Activated CD4-positive, alpha-beta memory T cell treated with anti-CD3 and anti-CD28 coated beads for 36 hours (primary cell): ENCODE measurements around the gene SLC16A10. TPM values are rescaled to one million over a fixed set of nuclear protein-coding genes. Genes with fewer than 3 reads are reported as not detected.

ENCODE experiments used
- CTCF ChIA-PET: fragments of 350-600 bp; sonication (Branson Sonifier 250); formaldehyde crosslinking; loops from one replicate; lab custom pipeline; 2021; ENCODE audit warnings: antibody characterized with exemption, inconsistent platforms; lab: Charles Lee
- POLR2A ChIA-PET: fragments of 350-600 bp; sonication (Branson Sonifier 250); formaldehyde crosslinking; loops from one replicate; lab custom pipeline; 2021; ENCODE audit warnings: antibody characterized with exemption; lab: Charles Lee
- DNase-seq: peaks from one replicate; pipeline ENCODE4 v3.0.0-alpha.2; 2020
- H3K27ac Mint-ChIP-seq: one replicate; pipeline ENCODE4 v1.8.0; 2021; ENCODE audit warnings: mixed read lengths
- H3K27me3 Mint-ChIP-seq: one replicate; pipeline ENCODE4 v1.8.0; 2021; ENCODE audit warnings: mixed read lengths
- H3K36me3 Mint-ChIP-seq: one replicate; pipeline ENCODE4 v1.8.0; 2021; ENCODE audit warnings: mixed read lengths
- H3K4me1 Mint-ChIP-seq: one replicate; pipeline ENCODE4 v1.8.0; 2021; ENCODE audit warnings: low read depth, mixed read lengths
- H3K4me3 Mint-ChIP-seq: one replicate; pipeline ENCODE4 v1.8.0; 2021; ENCODE audit warnings: mild to moderate bottlenecking, mixed read lengths
- H3K9me3 Mint-ChIP-seq: one replicate; pipeline ENCODE4 v1.8.0; 2021; ENCODE audit warnings: mixed read lengths
- intact Hi-C: fragments of 100-400 bp; cut with micrococcal nuclease; formaldehyde crosslinking; loops from one replicate; pipeline ENCODE4 v1.15.1; 2023
- total RNA-seq, 2 experiments: library from RNA; stranded (reverse); gene quantifications; one replicate each; pipeline ENCODE4 v1.2.3, GENCODE V29; 2021

The SLC16A10 gene
- total RNA-seq, 2 experiments from 2014 or later, result 3.4 to 3.6 TPM

GRCh38 chr6:111230351-111231089 lies 143.2 kb downstream of the SLC16A10 start:
- no peaks in the 10 kb centered on the region for H3K36me3 Mint-ChIP-seq
- intact Hi-C loops, result no loop called here
- DNase-seq, result no peak
- CTCF ChIA-PET, result interaction anchor here (1.4 to 1.7 kb wide), 2 partner anchors 172 to 219 kb away, joined by 3 to 5 read pairs; no protein-coding TSS in a partner anchor
- H3K4me1 Mint-ChIP-seq, result no peaks in the 10 kb centered on the region
- H3K4me3 Mint-ChIP-seq, result no peak overlapping the region
- POLR2A ChIA-PET, result no interaction called here
- H3K9me3 Mint-ChIP-seq, result no peaks in the 10 kb centered on the region
- H3K27ac Mint-ChIP-seq, result no peak overlapping the region
- H3K27me3 Mint-ChIP-seq, result no peaks in the 10 kb centered on the region

GRCh38 chr6:111231090-111231459 lies 143.8 kb downstream of the SLC16A10 start:
- Mint-ChIP-seq H3K9me3 (no peaks in the 10 kb centered on the region), H3K4me1 (no peaks in the 10 kb centered on the region), H3K4me3 (no peak overlapping the region), H3K27me3 (no peaks in the 10 kb centered on the region), H3K36me3 (no peaks in the 10 kb centered on the region), H3K27ac (no peak overlapping the region)
- DNase-seq, result no peak
- ChIA-PET CTCF (interaction anchor here (1.7 kb wide), 1 partner anchor 220 kb away, joined by 5 read pairs; no protein-coding TSS in a partner anchor), POLR2A (no interaction called here)
- intact Hi-C loops, result no loop called here

GRCh38 chr6:111237852-111238251 lies 150.5 kb downstream of the SLC16A10 start:
- H3K4me1 Mint-ChIP-seq, result no peaks in the 10 kb centered on the region
- intact Hi-C loops, result no loop called here
- H3K27ac Mint-ChIP-seq, result no peak overlapping the region
- no peaks in the 10 kb centered on the region for H3K36me3 Mint-ChIP-seq
- H3K4me3 Mint-ChIP-seq, result no peak overlapping the region
- DNase-seq, result no peak
- H3K27me3 Mint-ChIP-seq, result no peaks in the 10 kb centered on the region
- no peaks in the 10 kb centered on the region for H3K9me3 Mint-ChIP-seq
- ChIA-PET POLR2A (interaction anchor here (0.6 kb wide), 1 partner anchor 63 kb away, joined by 3 read pairs; no protein-coding TSS in a partner anchor), CTCF (interaction anchor here (1.0 kb wide), 1 partner anchor 21 kb away, joined by 3 read pairs; a partner anchor contains a TSS)

- Mint-ChIP-seq H3K36me3 (no peaks in the 10 kb centered on the region), H3K27me3 (no peaks in the 10 kb centered on the region), H3K4me3 (no peak overlapping the region), H3K27ac (no peak overlapping the region), H3K9me3 (no peaks in the 10 kb centered on the region), H3K4me1 (no peaks in the 10 kb centered on the region)
- ChIA-PET POLR2A (no interaction called here), CTCF (interaction anchor here (1.0 kb wide), 1 partner anchor 20 kb away, joined by 3 read pairs; a partner anchor contains a TSS)
- intact Hi-C loops, result no loop called here
- DNase-seq, result no peak
Measured at GRCh38 chr6:111238464-111239119, 151.3 kb downstream of the SLC16A10 start.

GRCh38 chr6:111239461-111239860 lies 152.2 kb downstream of the SLC16A10 start:
- CTCF ChIA-PET, result no interaction called here
- intact Hi-C loops, result no loop called here

GRCh38 chr6:111242452-111242851 lies 155.1 kb downstream of the SLC16A10 start:
- Mint-ChIP-seq H3K27ac (no peak overlapping the region), H3K36me3 (no peaks in the 10 kb centered on the region), H3K27me3 (no peaks in the 10 kb centered on the region), H3K9me3 (no peaks in the 10 kb centered on the region), H3K4me3 (no peak overlapping the region), H3K4me1 (no peaks in the 10 kb centered on the region)
- ChIA-PET POLR2A (no interaction called here), CTCF (interaction anchor here (1.9 kb wide), 1 partner anchor 16 kb away, joined by 4 read pairs; a partner anchor contains a TSS)
- no peak for DNase-seq
- intact Hi-C loops, result no loop called here

More at GRCh38 chr6:111239461-111239860, 152.2 kb downstream of the SLC16A10 start:
- no peaks in the 10 kb centered on the region for H3K36me3 Mint-ChIP-seq
- no peak for DNase-seq
- H3K27me3 Mint-ChIP-seq, result no peaks in the 10 kb centered on the region
- no peak overlapping the region for H3K4me3 Mint-ChIP-seq
- no peak overlapping the region for H3K27ac Mint-ChIP-seq
- H3K4me1 Mint-ChIP-seq, result no peaks in the 10 kb centered on the region
- POLR2A ChIA-PET, result no interaction called here
- H3K9me3 Mint-ChIP-seq, result no peaks in the 10 kb centered on the region

DNA sequence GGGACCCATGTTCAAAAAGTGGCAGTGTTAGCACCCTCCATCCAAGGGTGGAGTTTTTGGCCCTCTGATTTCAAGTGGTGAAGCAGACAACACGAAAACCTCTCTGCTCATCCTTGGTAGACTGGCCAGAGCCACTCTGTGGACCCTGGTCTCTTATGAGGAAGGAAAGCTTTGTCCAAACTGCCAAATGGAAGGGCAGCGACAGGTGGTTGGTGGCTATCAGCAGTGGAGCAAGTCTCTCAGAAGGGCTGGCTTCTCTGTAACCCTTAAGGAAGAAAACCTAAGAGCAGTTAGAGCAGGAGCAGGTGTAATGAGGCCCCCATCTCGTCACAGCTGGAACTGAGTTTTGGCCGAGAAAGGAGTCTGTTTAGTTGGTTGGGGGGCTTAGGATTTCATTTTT lies 155.8 kb downstream of the SLC16A10 start:
- POLR2A ChIA-PET, result no interaction called here
- H3K27me3 Mint-ChIP-seq, result no peaks in the 10 kb centered on the region
- H3K9me3 Mint-ChIP-seq, result no peaks in the 10 kb centered on the region
- H3K36me3 Mint-ChIP-seq, result no peaks in the 10 kb centered on the region
- H3K27ac Mint-ChIP-seq, result no peak overlapping the region
- CTCF ChIA-PET, result interaction anchor here (0.6 to 1.9 kb wide), 2 partner anchors 16 to 167 kb away, joined by 3 to 4 read pairs; a partner anchor contains a TSS
- intact Hi-C loops, result no loop called here
- no peaks in the 10 kb centered on the region for H3K4me1 Mint-ChIP-seq
- DNase-seq, result no peak
- H3K4me3 Mint-ChIP-seq, result no peak overlapping the region

GRCh38 chr6:111248789-111249188 lies 161.5 kb downstream of the SLC16A10 start:
- Mint-ChIP-seq H3K27me3 (peaks cover 4% of the 10 kb centered on the region), H3K9me3 (no peaks in the 10 kb centered on the region), H3K4me3 (no peak overlapping the region), H3K36me3 (no peaks in the 10 kb centered on the region), H3K27ac (no peak overlapping the region), H3K4me1 (no peaks in the 10 kb centered on the region)
- no peak for DNase-seq
- CTCF ChIA-PET, result interaction anchor here (3.1 kb wide), 1 partner anchor 10 kb away, joined by 10 read pairs; a partner anchor contains a TSS
- intact Hi-C loops, result no loop called here
- POLR2A ChIA-PET, result no interaction called here

- CTCF ChIA-PET, result interaction anchor here (1.5 to 3.1 kb wide), 2 partner anchors 8 to 228 kb away, joined by 6 to 10 read pairs; a partner anchor contains a TSS
- H3K36me3 Mint-ChIP-seq, result no peaks in the 10 kb centered on the region
- intact Hi-C loops, result no loop called here
- no peak for DNase-seq
- H3K4me1 Mint-ChIP-seq, result no peaks in the 10 kb centered on the region
- H3K27me3 Mint-ChIP-seq, result peaks cover 5% of the 10 kb centered on the region
- POLR2A ChIA-PET, result no interaction called here
- no peaks in the 10 kb centered on the region for H3K9me3 Mint-ChIP-seq
- H3K27ac Mint-ChIP-seq, result no peak overlapping the region
- H3K4me3 Mint-ChIP-seq, result no peak overlapping the region
Measured at GRCh38 chr6:111250791-111251354, 163.6 kb downstream of the SLC16A10 start.

GRCh38 chr6:111252726-111253125 lies 165.4 kb downstream of the SLC16A10 start:
- intact Hi-C loops, result no loop called here
- no peak overlapping the region for H3K4me3 Mint-ChIP-seq
- CTCF ChIA-PET, result no interaction called here
- no peaks in the 10 kb centered on the region for H3K36me3 Mint-ChIP-seq
- H3K9me3 Mint-ChIP-seq, result no peaks in the 10 kb centered on the region
- H3K27me3 Mint-ChIP-seq, result peaks cover 7% of the 10 kb centered on the region
- POLR2A ChIA-PET, result no interaction called here
- DNase-seq, result no peak
- no peaks in the 10 kb centered on the region for H3K4me1 Mint-ChIP-seq
- no peak overlapping the region for H3K27ac Mint-ChIP-seq

GRCh38 chr6:111254004-111254778 lies 166.9 kb downstream of the SLC16A10 start:
- DNase-seq, result no peak
- Mint-ChIP-seq H3K27me3 (peaks cover 7% of the 10 kb centered on the region), H3K27ac (no peak overlapping the region), H3K4me3 (no peak overlapping the region), H3K9me3 (no peaks in the 10 kb centered on the region), H3K36me3 (no peaks in the 10 kb centered on the region), H3K4me1 (peaks cover 6% of the 10 kb centered on the region)
- ChIA-PET CTCF (no interaction called here), POLR2A (no interaction called here)
- intact Hi-C loops, result no loop called here
